WI38 (cell line): ENCODE results near the gene DDX17.

Source experiments
- H3K4me3 ChIP-seq: 2 replicates; pipeline ENCODE4 v1.5.1; 2011; ENCODE audit warnings: low read depth, mild to moderate bottlenecking, control low read depth, low read length
- TF ChIP-seq, protein P1 (sequence below): IDR thresholded peaks from 2 replicates; pipeline ENCODE4 v1.5.1; 2012; ENCODE audit warnings: low read depth, mild to moderate bottlenecking, control low read depth, low read length

The DDX17 gene

DNA sequence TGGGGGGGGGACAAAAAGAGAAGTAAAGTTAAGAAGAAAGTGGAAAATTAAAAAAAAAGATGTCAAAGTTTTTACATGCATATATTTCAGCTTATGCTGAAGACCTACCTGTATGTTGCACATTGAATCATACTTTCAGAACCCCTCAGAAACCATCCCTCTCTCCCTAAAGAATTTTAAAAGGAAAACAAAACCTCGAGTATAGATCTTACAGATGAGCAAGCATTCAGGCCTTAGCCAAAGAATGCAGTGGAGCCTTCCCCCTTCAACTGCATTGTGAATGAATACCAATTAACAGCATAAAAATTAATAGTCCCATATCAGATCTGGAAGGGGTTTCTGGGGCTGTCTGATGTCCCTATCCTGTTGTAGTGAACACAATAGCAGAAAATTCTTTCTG is 21.9 kb downstream of the DDX17 start:
- TF ChIP-seq, protein P1, sequence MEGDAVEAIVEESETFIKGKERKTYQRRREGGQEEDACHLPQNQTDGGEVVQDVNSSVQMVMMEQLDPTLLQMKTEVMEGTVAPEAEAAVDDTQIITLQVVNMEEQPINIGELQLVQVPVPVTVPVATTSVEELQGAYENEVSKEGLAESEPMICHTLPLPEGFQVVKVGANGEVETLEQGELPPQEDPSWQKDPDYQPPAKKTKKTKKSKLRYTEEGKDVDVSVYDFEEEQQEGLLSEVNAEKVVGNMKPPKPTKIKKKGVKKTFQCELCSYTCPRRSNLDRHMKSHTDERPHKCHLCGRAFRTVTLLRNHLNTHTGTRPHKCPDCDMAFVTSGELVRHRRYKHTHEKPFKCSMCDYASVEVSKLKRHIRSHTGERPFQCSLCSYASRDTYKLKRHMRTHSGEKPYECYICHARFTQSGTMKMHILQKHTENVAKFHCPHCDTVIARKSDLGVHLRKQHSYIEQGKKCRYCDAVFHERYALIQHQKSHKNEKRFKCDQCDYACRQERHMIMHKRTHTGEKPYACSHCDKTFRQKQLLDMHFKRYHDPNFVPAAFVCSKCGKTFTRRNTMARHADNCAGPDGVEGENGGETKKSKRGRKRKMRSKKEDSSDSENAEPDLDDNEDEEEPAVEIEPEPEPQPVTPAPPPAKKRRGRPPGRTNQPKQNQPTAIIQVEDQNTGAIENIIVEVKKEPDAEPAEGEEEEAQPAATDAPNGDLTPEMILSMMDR = no peak
- no peak overlapping the region for H3K4me3 ChIP-seq

DNA sequence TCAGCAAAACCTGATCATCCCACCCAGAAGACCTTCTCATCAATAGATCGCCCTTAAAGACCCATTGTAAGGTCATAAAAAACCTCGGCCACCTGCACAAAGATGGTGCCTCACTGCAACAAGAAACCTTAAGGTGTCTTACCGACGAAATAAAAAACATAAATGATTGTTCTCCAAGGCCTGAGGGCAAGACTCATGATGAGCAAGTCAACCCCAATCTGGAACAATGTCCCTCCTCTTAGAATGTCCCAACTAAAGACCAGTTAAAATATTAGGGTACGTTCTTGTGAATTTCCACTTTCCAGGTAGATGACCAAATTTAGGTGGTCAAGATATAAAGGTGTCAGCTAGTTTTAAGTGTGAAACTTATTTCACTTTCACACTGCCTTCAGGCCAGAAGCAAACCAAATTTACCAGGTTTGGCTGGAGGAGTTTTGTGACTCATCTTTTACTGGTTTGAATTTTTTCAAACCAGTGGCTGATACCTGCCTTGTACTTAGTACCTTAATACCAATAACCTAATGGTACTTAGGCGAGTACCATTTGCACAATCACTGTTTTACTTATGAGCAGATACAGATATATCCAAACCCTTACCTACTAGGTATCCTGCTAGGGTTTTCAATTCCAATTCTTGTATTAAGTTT is 23.3 kb downstream of the DDX17 start:
- TF ChIP-seq, protein P1 = no peak
- H3K4me3 ChIP-seq = no peak overlapping the region

DNA sequence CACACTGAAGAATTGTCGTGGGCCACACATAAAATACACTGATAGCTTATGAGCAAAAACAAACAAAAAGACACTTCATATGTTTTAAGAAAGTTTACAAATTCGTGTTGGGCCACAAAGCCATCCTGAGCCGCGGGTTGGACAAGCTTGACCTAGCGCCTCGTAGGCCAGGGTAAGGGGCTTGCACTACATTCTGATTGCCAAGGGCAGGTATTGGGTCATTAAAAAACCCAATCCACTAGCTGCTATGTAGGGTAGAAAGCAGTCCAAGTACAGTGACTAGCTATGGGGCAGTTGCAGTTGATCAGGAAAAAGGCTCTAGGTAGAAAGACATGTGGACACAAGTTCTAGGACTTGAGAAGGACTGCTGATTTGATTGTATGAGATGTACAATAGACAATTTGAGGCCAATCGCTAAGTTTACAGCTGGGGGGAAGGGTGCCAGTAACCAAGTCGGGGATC is 24.2 kb downstream of the DDX17 start:
- TF ChIP-seq, protein P1 = no peak
- H3K4me3 ChIP-seq = no peak overlapping the region

DNA sequence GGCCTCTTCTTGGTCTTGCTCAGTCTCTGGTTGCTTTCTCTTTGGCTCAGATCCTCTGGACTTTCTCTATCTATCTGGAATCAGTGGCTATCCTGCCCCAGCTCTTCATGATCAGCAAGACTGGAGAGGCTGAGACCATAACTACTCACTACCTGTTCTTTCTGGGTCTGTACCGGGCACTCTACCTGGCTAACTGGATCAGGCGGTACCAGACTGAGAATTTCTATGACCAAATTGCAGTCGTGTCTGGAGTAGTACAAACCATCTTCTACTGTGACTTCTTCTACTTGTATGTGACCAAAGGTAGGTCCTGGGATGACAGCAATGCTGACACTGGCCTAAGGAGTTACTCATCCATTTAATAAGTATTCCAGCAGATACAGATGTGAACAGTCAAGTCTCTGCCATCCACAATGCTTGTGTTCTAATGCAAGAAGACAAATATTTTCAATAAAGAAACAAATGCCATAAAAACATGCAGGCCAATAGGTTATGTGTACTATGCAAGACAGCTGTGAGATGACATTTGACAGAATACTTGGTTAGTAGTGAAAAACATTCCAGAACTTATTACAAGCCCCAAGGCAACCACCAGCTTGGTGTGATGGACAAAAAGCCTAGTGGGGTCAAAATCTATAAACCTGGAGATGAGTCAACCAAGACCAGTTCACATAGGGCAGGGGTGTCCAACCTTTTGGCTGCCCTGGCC is 24.8 kb downstream of the DDX17 start:
- TF ChIP-seq, protein P1 = no peak
- no peak overlapping the region for H3K4me3 ChIP-seq

DNA sequence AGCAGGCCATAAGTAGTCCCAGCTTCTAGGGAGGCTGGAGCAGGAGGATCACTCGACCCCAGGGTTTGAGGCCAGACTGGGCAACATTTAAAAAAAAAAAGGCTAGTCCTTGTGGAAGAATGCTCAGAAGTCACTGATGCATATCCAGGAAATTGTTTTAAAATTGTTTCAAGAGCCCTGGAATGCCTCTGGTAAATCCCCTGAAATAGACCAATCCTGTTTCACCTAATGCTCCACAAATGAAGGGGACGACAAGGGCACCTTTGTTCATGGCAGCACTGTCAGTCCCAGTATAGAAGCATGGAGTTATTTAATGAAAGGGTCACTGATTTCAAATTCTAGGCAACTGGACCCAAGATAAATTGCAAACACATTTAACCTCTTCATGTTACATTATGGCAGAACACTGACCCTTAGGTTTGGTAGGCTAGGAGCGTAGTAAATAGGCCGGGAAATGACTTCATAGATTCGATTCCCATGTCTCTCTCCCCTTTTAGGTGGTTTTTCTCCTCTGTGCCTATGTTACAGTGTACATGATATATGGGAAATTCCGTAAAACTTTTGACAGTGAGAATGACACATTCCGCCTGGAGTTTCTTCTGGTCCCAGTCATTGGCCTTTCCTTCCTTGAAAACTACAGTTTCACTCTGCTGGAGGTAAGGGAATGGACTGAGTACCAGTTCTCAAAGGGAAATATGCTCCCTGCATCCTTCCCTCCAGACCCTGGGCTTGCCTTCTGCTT is 26.8 kb downstream of the DDX17 start:
- TF ChIP-seq, protein P1 = no peak
- H3K4me3 ChIP-seq = no peak overlapping the region

DNA sequence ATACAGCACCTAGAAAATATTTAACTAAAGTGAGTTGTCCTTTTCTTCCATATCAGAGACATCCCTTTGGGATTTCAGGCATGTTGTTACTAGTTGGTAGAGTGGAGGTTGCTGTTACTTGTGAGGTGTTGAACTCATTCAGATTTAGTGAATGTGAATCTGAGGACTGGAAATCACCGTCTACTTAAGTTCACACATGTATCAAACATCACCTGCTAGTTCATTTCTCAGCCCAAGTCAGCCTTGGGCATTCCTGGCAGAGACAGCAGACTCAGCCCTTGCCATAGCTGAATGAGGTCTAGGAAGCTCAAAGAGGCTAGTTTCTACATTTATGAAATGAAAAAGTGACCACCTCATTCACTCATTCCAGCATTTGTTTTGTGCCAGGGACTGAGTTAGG is 28.5 kb downstream of the DDX17 start:
- no peak overlapping the region for H3K4me3 ChIP-seq
- TF ChIP-seq, protein P1 = no peak

DNA sequence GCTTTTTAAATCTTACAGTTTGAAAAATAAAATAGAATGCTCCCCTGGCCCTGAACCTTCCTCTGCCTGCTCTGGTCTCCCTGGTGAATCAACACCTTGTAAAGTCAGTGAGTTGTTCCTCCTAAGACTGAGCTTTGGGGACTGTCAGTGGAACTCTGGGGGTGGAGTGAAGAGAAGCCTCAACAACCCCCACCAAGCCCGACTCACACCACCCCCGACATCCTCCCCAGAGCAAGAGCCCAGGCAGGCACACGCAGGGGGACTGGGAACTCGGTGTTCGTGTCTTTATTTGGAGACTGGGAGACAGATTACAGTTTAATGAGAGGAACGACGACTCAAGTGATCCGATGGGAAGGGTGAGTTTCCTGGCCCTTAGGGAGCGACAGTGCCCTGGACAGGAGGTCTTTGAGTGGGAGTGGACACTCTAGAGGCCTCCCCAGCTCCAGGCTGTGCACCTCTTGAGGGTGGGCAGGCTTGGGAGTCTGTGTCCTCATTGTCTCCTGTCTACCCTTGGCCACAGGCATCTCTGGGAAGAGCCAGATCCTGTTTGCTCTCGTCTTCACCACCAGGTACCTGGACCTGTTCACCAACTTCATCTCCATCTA is 32.0 kb downstream of the DDX17 start:
- TF ChIP-seq, protein P1 = no peak
- H3K4me3 ChIP-seq = no peak overlapping the region
